ENCODE data around the gene PDLIM1.

DNA sequence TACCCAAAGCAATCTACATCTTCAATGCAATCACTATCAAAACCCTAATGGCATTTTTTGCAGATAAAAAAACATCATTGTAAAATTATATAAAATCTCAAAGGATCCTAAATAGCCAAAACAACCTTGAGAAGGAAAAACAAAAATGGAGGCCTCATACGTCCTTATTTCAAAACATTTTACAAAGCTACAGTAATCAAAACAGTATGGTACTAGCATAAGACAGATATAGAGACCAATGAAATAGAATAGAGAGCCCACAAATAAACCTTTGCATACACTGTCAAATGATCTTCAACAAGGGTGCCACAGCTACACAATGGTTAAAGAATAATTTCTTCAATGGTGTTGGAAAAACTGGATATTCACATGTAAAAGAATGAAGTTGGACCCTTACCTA, 34.5 kb downstream of the PDLIM1 start:
- TF ChIP-seq, protein P1, sequence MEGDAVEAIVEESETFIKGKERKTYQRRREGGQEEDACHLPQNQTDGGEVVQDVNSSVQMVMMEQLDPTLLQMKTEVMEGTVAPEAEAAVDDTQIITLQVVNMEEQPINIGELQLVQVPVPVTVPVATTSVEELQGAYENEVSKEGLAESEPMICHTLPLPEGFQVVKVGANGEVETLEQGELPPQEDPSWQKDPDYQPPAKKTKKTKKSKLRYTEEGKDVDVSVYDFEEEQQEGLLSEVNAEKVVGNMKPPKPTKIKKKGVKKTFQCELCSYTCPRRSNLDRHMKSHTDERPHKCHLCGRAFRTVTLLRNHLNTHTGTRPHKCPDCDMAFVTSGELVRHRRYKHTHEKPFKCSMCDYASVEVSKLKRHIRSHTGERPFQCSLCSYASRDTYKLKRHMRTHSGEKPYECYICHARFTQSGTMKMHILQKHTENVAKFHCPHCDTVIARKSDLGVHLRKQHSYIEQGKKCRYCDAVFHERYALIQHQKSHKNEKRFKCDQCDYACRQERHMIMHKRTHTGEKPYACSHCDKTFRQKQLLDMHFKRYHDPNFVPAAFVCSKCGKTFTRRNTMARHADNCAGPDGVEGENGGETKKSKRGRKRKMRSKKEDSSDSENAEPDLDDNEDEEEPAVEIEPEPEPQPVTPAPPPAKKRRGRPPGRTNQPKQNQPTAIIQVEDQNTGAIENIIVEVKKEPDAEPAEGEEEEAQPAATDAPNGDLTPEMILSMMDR (IDR thresholded peaks at IDR 0.05): no peak
- TF ChIP-seq POLR2AphosphoS5 (IDR thresholded peaks at IDR 0.05; ENCODE audit: low read depth, low read length): no peak
- TF ChIP-seq, protein P2, sequence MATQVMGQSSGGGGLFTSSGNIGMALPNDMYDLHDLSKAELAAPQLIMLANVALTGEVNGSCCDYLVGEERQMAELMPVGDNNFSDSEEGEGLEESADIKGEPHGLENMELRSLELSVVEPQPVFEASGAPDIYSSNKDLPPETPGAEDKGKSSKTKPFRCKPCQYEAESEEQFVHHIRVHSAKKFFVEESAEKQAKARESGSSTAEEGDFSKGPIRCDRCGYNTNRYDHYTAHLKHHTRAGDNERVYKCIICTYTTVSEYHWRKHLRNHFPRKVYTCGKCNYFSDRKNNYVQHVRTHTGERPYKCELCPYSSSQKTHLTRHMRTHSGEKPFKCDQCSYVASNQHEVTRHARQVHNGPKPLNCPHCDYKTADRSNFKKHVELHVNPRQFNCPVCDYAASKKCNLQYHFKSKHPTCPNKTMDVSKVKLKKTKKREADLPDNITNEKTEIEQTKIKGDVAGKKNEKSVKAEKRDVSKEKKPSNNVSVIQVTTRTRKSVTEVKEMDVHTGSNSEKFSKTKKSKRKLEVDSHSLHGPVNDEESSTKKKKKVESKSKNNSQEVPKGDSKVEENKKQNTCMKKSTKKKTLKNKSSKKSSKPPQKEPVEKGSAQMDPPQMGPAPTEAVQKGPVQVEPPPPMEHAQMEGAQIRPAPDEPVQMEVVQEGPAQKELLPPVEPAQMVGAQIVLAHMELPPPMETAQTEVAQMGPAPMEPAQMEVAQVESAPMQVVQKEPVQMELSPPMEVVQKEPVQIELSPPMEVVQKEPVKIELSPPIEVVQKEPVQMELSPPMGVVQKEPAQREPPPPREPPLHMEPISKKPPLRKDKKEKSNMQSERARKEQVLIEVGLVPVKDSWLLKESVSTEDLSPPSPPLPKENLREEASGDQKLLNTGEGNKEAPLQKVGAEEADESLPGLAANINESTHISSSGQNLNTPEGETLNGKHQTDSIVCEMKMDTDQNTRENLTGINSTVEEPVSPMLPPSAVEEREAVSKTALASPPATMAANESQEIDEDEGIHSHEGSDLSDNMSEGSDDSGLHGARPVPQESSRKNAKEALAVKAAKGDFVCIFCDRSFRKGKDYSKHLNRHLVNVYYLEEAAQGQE (IDR thresholded peaks at IDR 0.05; ENCODE audit: insufficient read depth in 1 of 2, low read depth in 2 of 2, low read length in 1 of 2): no peak
- no peak for TF ChIP-seq TCF7L2 (IDR thresholded peaks at IDR 0.05; ENCODE audit: low read depth, low read length)
- no peak for TF ChIP-seq SIN3A (IDR thresholded peaks at IDR 0.05; ENCODE audit: borderline replicate concordance, insufficient read depth, low read depth, low read length)

All from Panc1 (cell line).